Camera-type eye (tissue), 1 donor: ENCODE data around the gene LYPD4. TPM values are rescaled to one million over a fixed set of nuclear protein-coding genes. Genes with fewer than 3 reads are reported as not detected.

Experiments
- total RNA-seq: library from RNA; depleted of rRNA; stranded (reverse); fragments of >200 nt; gene quantifications from one replicate; pipeline ENCODE4 v1.2.3, GENCODE V29; 2014

LYPD4 gene
- total RNA-seq = not detected

DNA sequence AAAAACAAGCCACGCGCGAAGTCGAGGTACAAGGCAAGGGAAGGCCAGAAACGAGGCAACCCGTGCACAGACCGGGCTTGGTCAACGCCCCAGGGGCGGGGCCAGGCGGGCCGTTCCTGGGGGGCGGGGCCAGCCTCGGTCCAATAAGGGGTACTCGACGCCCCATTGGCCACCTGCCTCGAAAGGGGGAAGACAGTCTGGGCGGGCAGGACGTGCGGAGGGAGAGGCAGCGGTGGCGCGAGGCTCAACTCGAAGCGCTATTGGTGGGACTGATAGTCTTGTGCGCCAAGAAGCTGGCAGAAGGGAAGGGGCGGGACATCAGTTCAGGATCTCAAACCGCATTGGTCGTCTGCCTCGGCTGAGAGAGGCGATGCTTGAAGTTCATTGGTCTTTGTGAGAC, at the start of gene LYPD4:
LYPD4 (minus strand) TSS at position 83 of the 400 bp plus-strand sequence. CDS start 5,398 bp downstream, outside the sequence.

DNA sequence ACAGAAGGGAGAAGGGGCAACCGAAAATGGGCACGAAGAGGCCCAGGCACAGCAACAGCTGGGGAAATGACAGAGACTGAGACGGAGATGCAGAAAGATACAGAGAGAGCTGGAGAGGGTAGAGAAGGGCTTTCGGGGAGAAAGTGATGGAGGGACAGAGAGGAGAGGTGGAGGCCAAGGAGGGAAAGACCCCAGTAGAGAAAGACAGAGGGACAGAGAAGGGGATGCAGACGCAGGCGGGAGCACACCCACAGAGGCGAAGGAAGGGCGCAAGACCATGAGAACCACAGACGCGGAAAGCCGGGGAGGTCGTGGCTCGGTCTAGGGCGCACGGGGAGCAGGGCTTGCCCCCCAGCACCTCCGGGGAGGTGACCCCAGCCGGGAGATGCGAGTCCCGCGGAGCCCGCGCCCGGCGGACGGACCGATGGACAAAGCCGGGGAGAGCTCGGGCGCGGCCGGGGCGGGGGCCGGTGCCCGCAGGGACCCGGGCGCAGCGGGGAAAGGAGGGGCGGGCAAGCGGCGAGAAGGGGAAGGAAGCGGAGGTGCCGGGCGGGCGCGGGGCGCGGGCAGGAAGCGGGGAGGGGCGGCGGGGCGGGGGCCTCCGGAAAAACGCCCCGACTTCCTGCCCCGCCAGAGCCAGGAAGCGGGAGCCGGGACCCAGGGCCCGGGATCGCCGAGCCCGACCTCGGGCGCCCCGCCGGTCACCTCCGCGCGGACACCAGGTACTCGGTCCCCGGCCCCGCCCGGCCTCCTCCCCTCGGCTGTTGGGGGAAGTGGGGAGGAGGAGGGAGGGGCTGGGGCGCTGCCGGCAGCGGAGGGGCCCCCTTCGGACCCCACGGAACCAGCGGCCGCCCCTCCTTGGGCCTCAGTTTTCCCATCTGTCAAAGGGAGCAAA, 38.3 kb upstream of the LYPD4 start, which contains the start of gene ARHGEF1:
ARHGEF1 (plus strand) TSS at position 617 of the 895 bp plus-strand sequence. CDS start 4,899 bp downstream, outside the sequence.

GRCh38 chr19:41876847-41877832, 32.7 kb upstream of the LYPD4 start, which contains the start of gene CD79A:
Gene CD79A, plus strand, starts transcription at chr19:41877279. Its CDS starts 26 bp downstream, at chr19:41877305.

GRCh38 chr19:41859618-41860418, 15.3 kb upstream of the LYPD4 start, which contains the start of gene RPS19:
Gene RPS19, plus strand, starts transcription at chr19:41860255. Its CDS starts 520 bp downstream, at chr19:41860775.

DNA sequence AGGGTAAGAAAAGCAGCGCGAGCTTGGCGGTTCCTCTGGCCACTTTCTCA, 343 bp upstream of the LYPD4 start, which contains the start of gene DMRTC2:
DMRTC2 (plus strand) TSS at position 42 of the 50 bp plus-strand sequence. CDS start 2,387 bp downstream, outside the sequence.

DNA sequence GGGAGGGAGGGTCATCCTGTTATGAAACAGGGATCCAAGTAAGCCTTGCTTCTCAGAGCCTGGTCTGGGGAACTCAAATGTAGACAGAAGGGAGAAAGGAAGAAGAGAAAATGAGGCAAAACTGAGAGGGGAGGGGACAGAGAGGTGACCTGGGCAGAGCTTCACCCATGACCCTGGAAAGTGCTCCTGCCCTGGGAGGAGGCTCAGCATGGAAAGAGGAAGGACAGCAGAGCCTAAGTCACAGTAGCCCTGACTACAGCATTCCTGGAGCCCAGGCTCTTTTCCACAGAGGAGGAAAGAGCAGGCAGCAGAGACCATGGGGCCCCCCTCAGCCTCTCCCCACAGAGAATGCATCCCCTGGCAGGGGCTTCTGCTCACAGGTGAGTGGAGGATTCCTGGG, 48.1 kb downstream of the LYPD4 start, which contains the start of gene CEACAM3:
CEACAM3 (plus strand) TSS at position 226 of the 400 bp plus-strand sequence; CDS start at position 317, 91 bp downstream.

Other genes starting within 250 kb of the LYPD4 start
- gene CEACAM4, start 217.6 kb downstream of the LYPD4 start, total RNA-seq = 0.44 TPM
- 3.4 TPM for gene CEACAM7, start 156.4 kb downstream of the LYPD4 start, total RNA-seq
- 0.49 TPM for gene CEACAM5, start 136.1 kb downstream of the LYPD4 start, total RNA-seq
- 20.6 TPM for gene CEACAM6, start 89.2 kb downstream of the LYPD4 start, total RNA-seq
- 1.9 TPM for gene CEACAM3, start 48.1 kb downstream of the LYPD4 start, total RNA-seq
- not detected for gene DMRTC2, start 359 bp upstream of the LYPD4 start, total RNA-seq
- gene RPS19, start 15.6 kb upstream of the LYPD4 start, total RNA-seq = 297 TPM
- 0.99 TPM for gene CD79A, start 32.6 kb upstream of the LYPD4 start, total RNA-seq
- 49.4 TPM for gene ARHGEF1, start 38.5 kb upstream of the LYPD4 start, total RNA-seq
- not detected for gene ERFL, start 83.8 kb upstream of the LYPD4 start, total RNA-seq
- 57.5 TPM for gene RABAC1, start 114.6 kb upstream of the LYPD4 start, total RNA-seq
- gene ATP1A3, start 149.5 kb upstream of the LYPD4 start, total RNA-seq = 243 TPM
- gene GRIK5, start 225.5 kb upstream of the LYPD4 start, total RNA-seq = 21.4 TPM
- 21.3 TPM for gene ZNF574, start 231.5 kb upstream of the LYPD4 start, total RNA-seq